GM21360 (cell line): ENCODE data around the gene ZNF148.
"Not testable (repeated sequence)": the region's sequence is repeated elsewhere in the genome, so short reads cannot be mapped to it uniquely, and the experiment has no call there.

Experiments used
- ATAC-seq: cut with Tn5 transposase; IDR thresholded peaks from one replicate; pipeline ENCODE4 v1.9.1; 2021; ENCODE audit warnings: mild to moderate bottlenecking, moderate library complexity; ENCODE audit not compliant: unreplicated experiment

ZNF148 gene

GRCh38 chr3:125374996-125375941 is at the start of gene ZNF148:
TSS of gene ZNF148 (minus strand) at chr3:125375325. CDS start at chr3:125313640, 61,685 bp downstream.
- peak; percentile 83 for ATAC-seq

GRCh38 chr3:125418306-125418705 is 43.2 kb upstream of the ZNF148 start:
- no peak for ATAC-seq

- no peak for ATAC-seq
Observed at GRCh38 chr3:125416235-125416634, 41.1 kb upstream of the ZNF148 start.

- ATAC-seq, result no peak
Observed at GRCh38 chr3:125414669-125415068, 39.5 kb upstream of the ZNF148 start.

- ATAC-seq, result no peak
Observed at GRCh38 chr3:125410922-125411321, 35.8 kb upstream of the ZNF148 start.

- no peak for ATAC-seq
Observed at GRCh38 chr3:125406070-125406469, 30.9 kb upstream of the ZNF148 start.

- ATAC-seq, result not testable (repeated sequence)
Observed at GRCh38 chr3:125405515-125405914, 30.4 kb upstream of the ZNF148 start.

GRCh38 chr3:125403789-125404188 is 28.7 kb upstream of the ZNF148 start:
- no peak for ATAC-seq

GRCh38 chr3:125402639-125403038 is 27.5 kb upstream of the ZNF148 start:
- no peak for ATAC-seq

GRCh38 chr3:125401402-125401801 is 26.3 kb upstream of the ZNF148 start:
- no peak for ATAC-seq

GRCh38 chr3:125398952-125399351 is 23.8 kb upstream of the ZNF148 start:
- no peak for ATAC-seq

- no peak for ATAC-seq
Observed at GRCh38 chr3:125395091-125395490, 20.0 kb upstream of the ZNF148 start.

- no peak for ATAC-seq
Observed at GRCh38 chr3:125394406-125394805, 19.3 kb upstream of the ZNF148 start.

GRCh38 chr3:125389282-125389681 is 14.2 kb upstream of the ZNF148 start:
- no peak for ATAC-seq

GRCh38 chr3:125388369-125388768 is 13.2 kb upstream of the ZNF148 start:
- not testable (repeated sequence) for ATAC-seq

GRCh38 chr3:125386811-125387210 is 11.7 kb upstream of the ZNF148 start:
- no peak for ATAC-seq

GRCh38 chr3:125383744-125384143 is 8.6 kb upstream of the ZNF148 start:
- ATAC-seq, result no peak

- no peak for ATAC-seq
Observed at GRCh38 chr3:125382298-125382697, 7.2 kb upstream of the ZNF148 start.

GRCh38 chr3:125381743-125382142 is 6.6 kb upstream of the ZNF148 start:
- ATAC-seq, result no peak

GRCh38 chr3:125381314-125381713 is 6.2 kb upstream of the ZNF148 start:
- no peak for ATAC-seq

GRCh38 chr3:125379483-125379882 is 4.4 kb upstream of the ZNF148 start:
- ATAC-seq, result no peak

- no peak for ATAC-seq
Observed at GRCh38 chr3:125378762-125379161, 3.6 kb upstream of the ZNF148 start.
